Esophagus mucosa (tissue), 1 donor: ENCODE measurements around the gene VHLL. TPM values are rescaled to one million over a fixed set of nuclear protein-coding genes. Genes with fewer than 3 reads are reported as not detected.

Source experiments
- ATAC-seq: fragments of 200-7000 bp; cut with Tn5 transposase; one replicate; pipeline ENCODE4 v1.9.1; 2020
- total RNA-seq: library from RNA; stranded (reverse); gene quantifications from one replicate; pipeline ENCODE4 v1.2.4, GENCODE V29; 2023
- donor health status: DM: yes; HTN: yes; CAD: no.

The VHLL gene
- total RNA-seq, 1 donor from 2014 or later, result not detected

DNA sequence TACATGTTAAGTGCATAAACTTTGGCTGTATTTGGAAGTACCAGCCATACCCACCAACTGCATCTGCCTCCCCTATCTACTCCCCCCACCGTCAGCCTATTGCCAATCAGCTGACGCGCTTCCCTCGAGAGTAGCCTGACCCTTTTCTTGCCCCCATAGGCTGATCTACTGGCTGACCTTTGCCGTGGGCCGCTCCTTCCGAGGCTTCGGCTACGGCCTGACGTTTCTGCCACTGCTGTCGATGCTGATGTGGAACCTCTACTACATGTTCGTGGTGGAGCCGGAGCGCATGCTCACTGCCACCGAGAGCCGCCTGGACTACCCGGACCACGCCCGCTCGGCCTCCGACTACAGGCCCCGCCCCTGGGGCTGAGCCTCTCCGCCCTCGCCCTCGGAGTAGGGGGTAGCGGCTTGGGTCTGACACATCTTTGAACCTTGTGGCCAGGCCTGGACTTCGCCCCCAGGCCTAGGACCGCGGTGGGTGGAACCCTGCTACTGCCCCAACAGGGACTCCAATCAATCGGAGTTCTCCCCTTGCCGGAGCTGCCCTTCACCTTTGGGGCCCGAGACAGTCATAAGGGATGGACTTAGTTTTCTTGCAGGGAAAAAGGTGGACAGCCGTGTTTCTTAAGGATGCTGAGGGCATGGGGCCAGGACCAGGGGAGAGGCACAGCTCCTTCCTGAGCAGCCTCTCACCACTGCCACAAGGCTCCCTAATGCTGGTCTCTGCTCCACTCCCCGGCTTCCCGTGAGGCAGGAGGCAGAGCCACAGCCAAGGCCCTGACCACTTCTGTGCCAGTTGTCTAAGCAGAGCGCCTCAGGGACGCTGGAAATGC is 7.7 kb downstream of the VHLL start:
- ATAC-seq, result peak; percentile 52

DNA sequence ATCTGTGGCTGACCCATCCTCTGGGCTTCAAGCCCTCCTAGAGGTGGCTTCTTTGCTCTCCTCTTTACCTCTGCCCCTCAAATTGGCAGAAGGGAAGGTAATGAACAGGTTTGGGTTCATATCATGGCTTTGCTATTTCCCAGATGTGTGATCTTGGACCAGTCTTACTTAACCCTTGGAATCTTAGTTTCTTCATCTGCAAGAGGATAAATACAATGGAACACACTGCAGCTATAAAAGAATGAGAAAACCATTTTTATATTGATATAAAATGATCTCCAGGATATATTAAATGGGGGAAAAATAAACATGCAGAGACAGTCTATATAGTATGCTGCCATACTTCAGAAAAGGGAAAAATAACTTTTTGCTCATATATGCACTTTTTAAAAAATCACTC is 9.2 kb downstream of the VHLL start:
- ATAC-seq, result no peak

GRCh38 chr1:156286061-156286460 is 13.0 kb downstream of the VHLL start:
- no peak for ATAC-seq

DNA sequence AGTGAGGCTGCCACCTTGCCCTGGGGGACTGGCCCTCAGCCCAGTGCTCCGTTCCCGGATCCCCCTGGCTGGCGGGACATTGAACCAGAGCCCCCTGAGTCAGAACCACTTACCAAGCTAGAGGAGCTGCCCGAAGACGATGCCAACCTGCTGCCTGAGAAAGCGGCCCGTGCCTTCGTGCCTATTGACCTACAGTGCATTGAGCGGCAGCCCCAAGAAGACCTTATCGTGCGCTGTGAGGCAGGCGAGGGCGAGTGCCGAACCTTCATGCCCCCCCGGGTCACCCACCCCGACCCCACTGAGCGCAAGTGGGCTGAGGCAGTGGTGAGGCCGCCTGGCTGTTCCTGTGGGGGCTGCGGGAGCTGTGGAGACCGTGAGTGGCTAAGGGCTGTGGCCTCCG is 13.7 kb downstream of the VHLL start:
- ATAC-seq, result no peak

GRCh38 chr1:156284757-156285156 is 14.3 kb downstream of the VHLL start:
- peak; percentile 59 for ATAC-seq

- peak; percentile 63 for ATAC-seq
Observed at GRCh38 chr1:156284112-156284511, 15.0 kb downstream of the VHLL start, which contains the start of gene TMEM79. TMEM79 (plus strand) TSS chr1:156284325; CDS start chr1:156285227, 902 bp downstream.

- ATAC-seq, result no peak
Observed at GRCh38 chr1:156283521-156283920, 15.6 kb downstream of the VHLL start.

GRCh38 chr1:156282479-156283222 is 16.5 kb downstream of the VHLL start, which contains the start of gene SMG5:
SMG5 (minus strand) TSS chr1:156282825; CDS start chr1:156282680, 145 bp downstream.
- peak; percentile 85 for ATAC-seq

- ATAC-seq, result peak; percentile 21
Observed at GRCh38 chr1:156281693-156282478, 17.2 kb downstream of the VHLL start.

GRCh38 chr1:156281281-156281680 is 17.8 kb downstream of the VHLL start:
- ATAC-seq, result no peak

DNA sequence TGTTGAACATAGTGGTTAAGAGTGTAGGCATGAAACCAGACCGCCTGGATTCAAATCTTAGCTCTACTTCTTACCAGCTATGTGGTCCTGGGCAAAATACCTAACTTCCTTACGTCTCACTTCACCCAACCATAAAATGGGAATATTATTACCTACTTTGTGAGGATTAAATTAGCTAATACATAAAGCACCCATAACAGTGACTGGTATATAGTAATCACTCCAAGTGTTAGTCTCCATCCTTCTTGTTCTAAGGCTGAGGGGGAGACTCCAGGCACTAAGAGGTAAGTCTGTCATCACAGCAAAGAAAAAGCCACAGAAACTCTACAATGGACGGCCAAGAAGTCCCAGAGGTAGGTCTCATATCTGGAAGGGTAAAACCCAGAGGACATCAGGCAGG is 19.3 kb downstream of the VHLL start:
- ATAC-seq, result no peak

DNA sequence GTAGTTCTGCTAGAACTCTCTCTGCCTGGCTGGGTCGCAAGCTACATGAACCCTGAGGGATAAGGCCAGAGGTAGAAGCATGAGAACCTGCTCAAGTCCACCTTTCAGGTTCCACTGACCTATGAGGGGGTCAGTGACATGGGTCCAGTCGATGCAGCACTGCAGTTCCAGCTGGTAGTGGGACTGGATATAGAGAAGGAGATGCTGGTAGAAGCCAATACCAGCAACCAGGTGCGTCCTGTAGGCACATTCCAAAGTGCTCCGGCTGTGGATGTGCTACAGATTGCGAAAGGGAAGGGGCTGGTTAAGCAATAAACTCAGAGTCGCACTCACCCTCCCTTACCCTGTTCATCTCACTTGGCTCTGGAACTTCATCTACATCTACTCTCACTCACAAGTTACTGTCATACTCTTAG is 22.1 kb downstream of the VHLL start:
- no peak for ATAC-seq

DNA sequence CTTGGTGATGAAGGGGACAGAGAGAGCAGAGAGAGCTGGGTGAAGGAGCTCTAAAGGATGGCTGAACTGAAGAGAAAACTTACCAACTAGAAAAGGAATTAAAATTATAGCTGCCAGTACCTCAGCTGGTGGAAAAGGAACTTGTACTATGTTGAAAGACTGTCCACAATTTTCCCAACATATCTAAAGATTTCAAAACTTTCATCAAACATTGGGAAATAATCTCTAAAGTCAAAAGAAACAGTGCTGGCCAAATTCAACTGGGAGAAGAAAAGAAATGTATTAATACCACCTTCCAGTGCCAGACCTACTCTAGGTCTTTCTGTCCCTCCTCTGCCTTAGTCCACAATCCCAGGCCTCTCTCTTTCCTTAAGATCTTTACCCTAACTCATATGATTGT is 22.6 kb downstream of the VHLL start:
- no peak for ATAC-seq

GRCh38 chr1:156270314-156270713 is 28.8 kb downstream of the VHLL start:
- peak; percentile 87 for ATAC-seq

- ATAC-seq, result no peak
Observed at GRCh38 chr1:156268336-156268735, 30.8 kb downstream of the VHLL start.

DNA sequence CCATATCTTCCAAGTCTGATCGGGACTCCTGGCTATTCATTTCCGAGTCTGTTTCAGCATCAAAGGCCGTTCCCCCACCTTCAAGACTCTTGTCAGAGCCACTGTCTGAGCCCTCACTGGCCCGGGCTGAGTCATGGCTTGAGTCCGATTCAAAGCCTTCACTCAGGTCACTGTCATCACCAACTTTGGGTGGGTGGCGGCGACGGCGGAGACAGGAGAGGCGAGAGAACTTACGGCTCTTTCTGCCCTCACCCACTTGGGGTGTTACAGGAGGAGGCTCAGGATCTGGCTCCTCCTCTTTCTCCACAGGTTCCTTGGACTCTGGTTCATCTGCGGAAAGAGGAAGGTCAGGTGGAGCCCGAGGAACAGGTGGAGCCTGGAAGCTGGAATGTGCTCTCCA is 33.1 kb downstream of the VHLL start:
- no peak for ATAC-seq

- no peak for ATAC-seq
Observed at GRCh38 chr1:156263288-156263655, 35.8 kb downstream of the VHLL start.

DNA sequence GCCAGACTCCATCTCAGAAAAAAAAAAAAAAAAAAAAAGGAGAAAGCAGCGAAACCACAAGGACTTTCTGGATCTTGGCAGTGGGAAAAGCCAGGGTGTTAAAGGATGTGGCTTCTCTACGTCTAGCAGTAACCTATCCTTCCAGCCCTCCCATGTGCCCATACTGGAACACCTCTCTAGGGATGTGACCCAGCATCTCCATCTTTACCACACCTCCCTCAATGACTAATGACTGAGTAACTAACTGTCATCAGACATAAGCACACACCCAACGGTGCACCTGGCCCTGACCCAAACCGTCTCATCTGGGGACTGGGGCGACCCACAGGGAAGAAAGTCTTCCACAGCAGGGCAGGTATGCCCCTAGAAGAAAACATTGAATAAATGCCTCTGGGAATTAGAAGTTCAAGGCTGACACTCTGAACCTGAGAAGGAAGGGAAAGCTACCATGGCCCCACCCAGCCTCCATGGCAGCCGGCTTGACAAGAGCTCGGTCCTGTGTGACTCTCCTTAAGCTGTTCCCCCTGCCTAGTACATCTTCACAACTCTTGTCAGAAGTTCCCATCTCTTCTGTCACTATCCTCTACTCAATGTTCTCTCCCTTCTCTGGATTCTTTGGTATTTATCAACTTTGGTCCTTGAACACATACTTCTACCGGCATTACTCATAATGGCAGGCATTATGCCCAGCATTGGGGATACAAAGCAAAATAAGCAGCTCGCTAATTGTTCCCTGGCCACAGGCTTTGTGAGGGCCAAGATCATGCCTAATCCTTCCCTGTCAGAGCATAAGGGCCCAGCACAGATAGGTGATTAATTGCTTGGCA is 36.4 kb downstream of the VHLL start:
- ATAC-seq, result peak; percentile 94

GRCh38 chr1:156260896-156261295 is 38.2 kb downstream of the VHLL start:
- no peak for ATAC-seq

DNA sequence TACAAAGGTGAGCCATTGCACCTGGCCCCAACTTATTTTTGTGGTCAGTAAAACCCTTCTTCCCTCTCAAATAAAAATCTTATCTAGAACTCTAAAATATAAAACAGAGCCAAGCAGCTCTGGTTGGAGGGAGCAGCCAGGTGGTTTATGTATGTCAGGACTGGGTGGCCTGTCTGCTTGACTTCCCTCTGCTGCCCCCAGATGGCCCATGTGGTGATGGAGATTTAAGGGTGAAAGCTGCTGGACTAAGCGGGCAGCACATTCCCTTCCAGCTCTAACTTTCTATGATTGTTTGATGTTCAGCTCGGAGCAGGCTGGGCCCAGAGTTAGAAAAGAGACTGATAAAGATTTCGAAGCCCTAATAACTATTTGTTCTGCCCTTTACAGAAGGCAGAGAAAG is 39.3 kb downstream of the VHLL start:
- ATAC-seq, result no peak

- ATAC-seq, result peak; percentile 72
Observed at GRCh38 chr1:156258859-156259258, 40.2 kb downstream of the VHLL start.

- no peak for ATAC-seq
Observed at GRCh38 chr1:156257711-156258110, 41.4 kb downstream of the VHLL start.
